Body of pancreas (tissue), 4 donors: Measurements from ENCODE around the gene MYL2.

ENCODE experiments used
- POLR2A ChIP-seq, 3 donors: fragments of 450-650 bp; IDR thresholded peaks; one replicate each; pipeline ENCODE4 v1.6.1; 2016; ENCODE audit warnings: antibody characterized with exemption in 3 of 3, mild to moderate bottlenecking in 2 of 3
- TF ChIP-seq, protein P1 (sequence below), 7 experiments: fragments of 450-650 bp in 4 of 7; fragments of 200-600 bp in 3 of 7; sonication (generic) in 3 of 7; IDR thresholded peaks; one replicate each; pipeline ENCODE4 v1.5.1; 2016 to 2019; ENCODE audit warnings: antibody characterized with exemption in 7 of 7

DNA sequence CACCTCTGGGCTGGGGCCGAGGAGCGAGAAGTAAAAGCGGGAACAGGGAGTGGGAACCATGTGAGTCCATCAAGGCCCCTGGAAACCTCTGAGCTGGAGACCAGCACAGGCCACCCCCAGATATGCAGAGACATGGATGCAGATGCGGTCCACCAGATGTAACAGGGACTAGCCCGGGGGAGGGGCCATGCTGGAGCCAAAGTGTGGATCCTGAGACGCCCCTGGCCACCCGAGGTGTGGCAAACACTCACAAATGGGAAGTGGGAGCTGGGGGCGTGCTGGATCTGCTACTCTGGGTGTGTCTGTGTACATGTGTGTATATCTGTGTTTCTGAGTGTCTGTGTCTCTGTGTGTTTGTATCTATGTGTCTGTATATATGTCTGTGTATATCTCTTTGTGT lies 12.8 kb downstream of the MYL2 start:
- TF ChIP-seq POLR2A (IDR thresholded peaks at IDR 0.05), result no peak
- TF ChIP-seq, protein P1, sequence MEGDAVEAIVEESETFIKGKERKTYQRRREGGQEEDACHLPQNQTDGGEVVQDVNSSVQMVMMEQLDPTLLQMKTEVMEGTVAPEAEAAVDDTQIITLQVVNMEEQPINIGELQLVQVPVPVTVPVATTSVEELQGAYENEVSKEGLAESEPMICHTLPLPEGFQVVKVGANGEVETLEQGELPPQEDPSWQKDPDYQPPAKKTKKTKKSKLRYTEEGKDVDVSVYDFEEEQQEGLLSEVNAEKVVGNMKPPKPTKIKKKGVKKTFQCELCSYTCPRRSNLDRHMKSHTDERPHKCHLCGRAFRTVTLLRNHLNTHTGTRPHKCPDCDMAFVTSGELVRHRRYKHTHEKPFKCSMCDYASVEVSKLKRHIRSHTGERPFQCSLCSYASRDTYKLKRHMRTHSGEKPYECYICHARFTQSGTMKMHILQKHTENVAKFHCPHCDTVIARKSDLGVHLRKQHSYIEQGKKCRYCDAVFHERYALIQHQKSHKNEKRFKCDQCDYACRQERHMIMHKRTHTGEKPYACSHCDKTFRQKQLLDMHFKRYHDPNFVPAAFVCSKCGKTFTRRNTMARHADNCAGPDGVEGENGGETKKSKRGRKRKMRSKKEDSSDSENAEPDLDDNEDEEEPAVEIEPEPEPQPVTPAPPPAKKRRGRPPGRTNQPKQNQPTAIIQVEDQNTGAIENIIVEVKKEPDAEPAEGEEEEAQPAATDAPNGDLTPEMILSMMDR (IDR thresholded peaks at IDR 0.05), result no peak
